Peyer's patch (tissue), 4 donors: ENCODE measurements around the gene HECA.

Experiments
- POLR2A ChIP-seq, 2 donors: fragments of 450-650 bp; IDR thresholded peaks; one replicate each; pipeline ENCODE4 v1.5.1; 2017; ENCODE audit warnings: antibody characterized with exemption in 2 of 2, mild to moderate bottlenecking in 2 of 2, moderate library complexity in 2 of 2
- TF ChIP-seq, protein P1 (sequence below), 6 experiments: fragments of 450-650 bp in 4 of 6; fragments of 200-600 bp in 2 of 6; sonication (generic) in 1 of 6; IDR thresholded peaks; one replicate each; pipeline ENCODE4 v1.5.1; 2017 to 2019; ENCODE audit warnings: antibody characterized with exemption in 6 of 6, mild to moderate bottlenecking in 3 of 6, moderate library complexity in 1 of 6

DNA sequence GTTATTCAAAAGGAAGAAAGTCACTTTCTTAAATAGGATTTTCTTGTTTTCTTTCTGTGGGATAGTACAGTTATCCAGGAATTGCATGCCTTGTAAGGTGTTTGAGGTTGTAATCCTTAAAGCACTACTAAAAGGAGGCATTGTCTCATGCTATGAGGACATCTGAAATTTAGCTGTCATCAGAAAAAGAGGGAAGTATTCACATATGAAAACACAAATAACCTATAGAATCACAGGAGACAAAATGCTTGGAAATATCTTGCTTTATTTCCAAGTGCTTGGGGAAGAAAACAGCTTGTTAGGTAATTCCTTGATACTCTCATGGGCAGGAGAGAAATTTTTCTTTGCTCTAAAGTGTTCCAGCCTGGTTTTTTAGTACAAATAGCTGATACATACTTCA, 40.1 kb downstream of the HECA start:
- no peak for TF ChIP-seq POLR2A (IDR thresholded peaks at IDR 0.05)
- TF ChIP-seq, protein P1, sequence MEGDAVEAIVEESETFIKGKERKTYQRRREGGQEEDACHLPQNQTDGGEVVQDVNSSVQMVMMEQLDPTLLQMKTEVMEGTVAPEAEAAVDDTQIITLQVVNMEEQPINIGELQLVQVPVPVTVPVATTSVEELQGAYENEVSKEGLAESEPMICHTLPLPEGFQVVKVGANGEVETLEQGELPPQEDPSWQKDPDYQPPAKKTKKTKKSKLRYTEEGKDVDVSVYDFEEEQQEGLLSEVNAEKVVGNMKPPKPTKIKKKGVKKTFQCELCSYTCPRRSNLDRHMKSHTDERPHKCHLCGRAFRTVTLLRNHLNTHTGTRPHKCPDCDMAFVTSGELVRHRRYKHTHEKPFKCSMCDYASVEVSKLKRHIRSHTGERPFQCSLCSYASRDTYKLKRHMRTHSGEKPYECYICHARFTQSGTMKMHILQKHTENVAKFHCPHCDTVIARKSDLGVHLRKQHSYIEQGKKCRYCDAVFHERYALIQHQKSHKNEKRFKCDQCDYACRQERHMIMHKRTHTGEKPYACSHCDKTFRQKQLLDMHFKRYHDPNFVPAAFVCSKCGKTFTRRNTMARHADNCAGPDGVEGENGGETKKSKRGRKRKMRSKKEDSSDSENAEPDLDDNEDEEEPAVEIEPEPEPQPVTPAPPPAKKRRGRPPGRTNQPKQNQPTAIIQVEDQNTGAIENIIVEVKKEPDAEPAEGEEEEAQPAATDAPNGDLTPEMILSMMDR (IDR thresholded peaks at IDR 0.05), result no peak
